HepG2 (cell line): ENCODE measurements around the gene TEC. TPM values are rescaled to one million over a fixed set of nuclear protein-coding genes. Genes with fewer than 3 reads are reported as not detected.

Experiments
- ATAC-seq: fragments of 200-7000 bp; cut with Tn5 transposase; 3 replicates; pipeline ENCODE4 v1.9.1; 2020; ENCODE audit warnings: mild to moderate bottlenecking, moderate library complexity
- BruUV-seq: library from RNA; stranded (reverse); fragments of 400-500 nt; replicated peaks from 2 replicates; lab custom pipeline; 2021; lab: Mats Ljungman, UMichigan
- CTCF ChIA-PET: fragments of 300-600 bp; formaldehyde crosslinking; extraction: SDS; loops from one replicate; lab custom pipeline; 2021; ENCODE audit warnings: low total read pairs, inconsistent platforms, low intra/inter-chr PET ratio; lab: Yijun Ruan, JAX
- POLR2A ChIA-PET: fragments of 350-600 bp; sonication (Branson Sonifier 250); formaldehyde crosslinking; loops from one replicate; lab custom pipeline; 2020; ENCODE audit warnings: antibody characterized with exemption, inconsistent platforms; lab: Yijun Ruan, JAX
- DNase-seq: peaks from one replicate; pipeline ENCODE4 v3.0.0-alpha.2; 2015; ENCODE audit warnings: low spot score
- FAIRE-seq: peaks from 3 replicates; lab custom pipeline; 2011; peaks lifted over from hg19 to GRCh38; lab: Jason Lieb, UNC
- H2AFZ ChIP-seq: one replicate; pipeline ENCODE4 v1.6.1; 2011; ENCODE audit warnings: low read length, inconsistent platforms
- H3K27ac ChIP-seq: fragments of 300-600 bp; 3 replicates; pipeline ENCODE4 v1.8.0; 2011; ENCODE audit warnings: mixed run types, mild to moderate bottlenecking, mixed read lengths, low read length, inconsistent platforms; ENCODE audit not compliant: insufficient read depth; ENCODE audit errors: extremely low read length
- H3K27me3 ChIP-seq, 2 experiments: fragments of 200-600 bp in 1 of 2; 2 replicates in 1 of 2; 3 replicates in 1 of 2; pipeline versions ENCODE4 v1.6.0 to v1.8.0; 2011; ENCODE audit warnings: low read length in 2 of 2, mild to moderate bottlenecking in 2 of 2, moderate library complexity in 2 of 2, inconsistent platforms in 1 of 2; ENCODE audit not compliant: insufficient read depth in 2 of 2, control insufficient read depth in 1 of 2
- H3K36me3 ChIP-seq, 2 experiments: fragments of 200-600 bp in 1 of 2; replicated peaks in 1 of 2; 2 replicates in 1 of 2; 3 replicates in 1 of 2; pipeline versions ENCODE4 v1.5.1 to v1.8.0; 2011; ENCODE audit warnings: low read length in 2 of 2, inconsistent platforms in 1 of 2; ENCODE audit not compliant: insufficient read depth in 2 of 2, control insufficient read depth in 1 of 2
- H3K4me1 ChIP-seq: 2 replicates; pipeline ENCODE4 v1.5.1; 2012; ENCODE audit warnings: low read length, inconsistent platforms; ENCODE audit not compliant: insufficient read depth
- H3K4me2 ChIP-seq: 2 replicates; pipeline ENCODE4 v1.6.0; 2011; ENCODE audit warnings: low read depth, low read length, inconsistent platforms
- H3K4me3 ChIP-seq, 3 experiments: fragments of 200-600 bp in 1 of 3; sonication (generic), shearing (Covaris generic) in 1 of 3; replicated peaks in 1 of 3; 2 replicates each; pipeline ENCODE4 v1.5.1; 2011 to 2016; ENCODE audit warnings: low read length in 3 of 3, inconsistent platforms in 2 of 3, low read depth in 2 of 3, mild to moderate bottlenecking in 2 of 3, control low read depth in 1 of 3, mixed read lengths in 1 of 3; ENCODE audit not compliant: insufficient read depth in 1 of 3
- H3K79me2 ChIP-seq: one replicate; pipeline ENCODE4 v1.6.1; 2011; ENCODE audit warnings: low read length, inconsistent platforms; ENCODE audit not compliant: insufficient read depth
- H3K9ac ChIP-seq: 2 replicates; pipeline ENCODE4 v1.6.0; 2011; ENCODE audit warnings: mild to moderate bottlenecking, low read depth, low read length, inconsistent platforms; ENCODE audit not compliant: insufficient read depth
- H3K9me3 ChIP-seq: 2 replicates; pipeline ENCODE4 v1.5.1; 2012; ENCODE audit warnings: mild to moderate bottlenecking, low read length
- H4K20me1 ChIP-seq: 2 replicates; pipeline ENCODE4 v1.6.0; 2011; ENCODE audit warnings: inconsistent platforms, mild to moderate bottlenecking, low read length, moderate library complexity; ENCODE audit not compliant: insufficient read depth
- CREB1 ChIP-seq, 2 experiments: fragments of 450-650 bp in 1 of 2; IDR thresholded peaks; 2 replicates each; pipeline ENCODE4 v1.6.1; 2016 to 2017; ENCODE audit warnings: control low read depth in 1 of 2, mild to moderate bottlenecking in 1 of 2, missing compliant biosample characterization in 1 of 2, missing genetic modification characterization in 1 of 2
- E2F2 ChIP-seq: sonication (generic); formaldehyde crosslinking; IDR thresholded peaks from 2 replicates; pipeline ENCODE4 v1.4.0; 2020; ENCODE audit warnings: missing genetic modification reagents, borderline replicate concordance
- FUBP1 ChIP-seq: sonication (generic); formaldehyde crosslinking; IDR thresholded peaks from 2 replicates; pipeline ENCODE4 v1.5.1; 2020; ENCODE audit warnings: missing genetic modification reagents, mild to moderate bottlenecking, borderline replicate concordance
- HMGA1 ChIP-seq: sonication (generic); formaldehyde crosslinking; conservative IDR thresholded peaks from 2 replicates; pipeline ENCODE4 v1.4.0; 2020; ENCODE audit warnings: missing genetic modification reagents
- IKZF1 ChIP-seq: fragments of 450-650 bp; IDR thresholded peaks from 2 replicates; pipeline ENCODE4 v1.7.1; 2016
- RBM22 ChIP-seq: fragments of 200-400 bp; formaldehyde crosslinking; optimal IDR thresholded peaks from 2 replicates; pipeline ENCODE3; 2017; ENCODE audit warnings: mild to moderate bottlenecking, low read length, moderate library complexity
- SMAD3 ChIP-seq: sonication (generic); formaldehyde crosslinking; IDR thresholded peaks from 2 replicates; pipeline ENCODE4 v1.4.0; 2020; ENCODE audit warnings: missing genetic modification reagents
- SSRP1 ChIP-seq: IDR thresholded peaks from 2 replicates; pipeline ENCODE4 v1.6.1; 2016; ENCODE audit warnings: control low read depth
- THRA ChIP-seq: sonication (generic); formaldehyde crosslinking; IDR thresholded peaks from 2 replicates; pipeline ENCODE4 v1.4.0; 2020; ENCODE audit warnings: missing genetic modification reagents, borderline replicate concordance
- TMF1 ChIP-seq: sonication (generic); formaldehyde crosslinking; IDR thresholded peaks from 2 replicates; pipeline ENCODE4 v1.8.1; 2022; ENCODE audit warnings: low read depth, missing genetic modification reagents
- ZBTB26 ChIP-seq: IDR thresholded peaks from 2 replicates; pipeline ENCODE4 v1.6.1; 2016; ENCODE audit warnings: missing compliant biosample characterization, missing genetic modification reagents, borderline replicate concordance
- WGBS: methylation state at CpG from one replicate; pipeline ENCODE4 v1.1.6; 2017; ENCODE audit warnings: low lambda C conversion rate; 5-methylcytosine and 5-hydroxymethylcytosine counted together
- in situ Hi-C: cut with HindIII; loops from 2 replicates; pipeline ENCODE4 v1.10.0; 2017; ENCODE audit warnings: low pct_unique_long_range_greater_than_20kb; ENCODE audit not compliant: extremely low pct_ligation_motif_present
- intact Hi-C: fragments of 100-400 bp; cut with micrococcal nuclease; formaldehyde crosslinking; loops from one replicate; pipeline ENCODE4 v1.10.0; 2022; ENCODE audit not compliant: unreplicated experiment
- polyA plus RNA-seq, 8 experiments: library from polyadenylated mRNA; depleted of rRNA in 3 of 8; stranded (reverse) in 7 of 8; unstranded in 1 of 8; fragments of >200 nt; fragmentation: Illumina TruSeq in 4 of 8; extraction: Trizol in 4 of 8; gene quantifications; 2 replicates each; pipeline versions ENCODE4 v1.2.1 to v1.2.3, GENCODE V29; 2011 to 2016; ENCODE audit warnings: low read depth in 4 of 8, missing spikeins in 1 of 8, mixed read lengths in 1 of 8; ENCODE audit not compliant: insufficient read depth in 1 of 8
- total RNA-seq, 5 experiments: library from RNA; depleted of rRNA; stranded (reverse); fragments of >200 nt; fragmentation: Illumina TruSeq; extraction: Trizol; gene quantifications; 2 replicates each; pipeline ENCODE4 v1.2.3, GENCODE V29; 2016; ENCODE audit warnings: low read depth in 1 of 5
- TF ChIP-seq, protein P1 (sequence below): sonication (generic); formaldehyde crosslinking; conservative IDR thresholded peaks from 2 replicates; pipeline ENCODE4 v1.4.0; 2020; ENCODE audit warnings: missing genetic modification reagents

The TEC gene
- total and polyA plus RNA-seq, 2 of the 13 experiments (the other 11 are each of a cell fraction or from before 2014, with no cell fraction given) = 0.05 to 0.20 TPM

GRCh38 chr4:48193096-48193836 lies 76.4 kb downstream of the TEC start:
- ChIA-PET CTCF (no interaction called here), POLR2A (no interaction called here)
- no TSS peak for BruUV-seq

More at GRCh38 chr4:48193096-48193836, 76.4 kb downstream of the TEC start:
- Histone ChIP-seq H3K4me2 (no peak overlapping the region), H3K36me3 (no peaks in the 10 kb centered on the region), H2AFZ (no peak overlapping the region), H3K9me3 (no peaks in the 10 kb centered on the region), H3K4me3 (no peak overlapping the region), H3K27ac (no peak overlapping the region), H3K79me2 (no peaks in the 10 kb centered on the region), H3K4me1 (no peaks in the 10 kb centered on the region), H3K27me3 (no peaks in the 10 kb centered on the region), H4K20me1 (no peaks in the 10 kb centered on the region), H3K9ac (no peak overlapping the region)
- in situ Hi-C loops = no loop called here
- FAIRE-seq (no peak), ATAC-seq (no peak), DNase-seq (no peak)
- 52% methylated on average over 6 of the region's 6 CpGs for WGBS
- intact Hi-C loops = no loop called here
- no peak for TF ChIP-seq E2F2 (CRISPR knock-in tag)
- no peak for TF ChIP-seq SMAD3 (CRISPR knock-in tag)
- no peak for TF ChIP-seq IKZF1
- TF ChIP-seq TMF1 (CRISPR knock-in tag) = no peak
- TF ChIP-seq, protein P1, sequence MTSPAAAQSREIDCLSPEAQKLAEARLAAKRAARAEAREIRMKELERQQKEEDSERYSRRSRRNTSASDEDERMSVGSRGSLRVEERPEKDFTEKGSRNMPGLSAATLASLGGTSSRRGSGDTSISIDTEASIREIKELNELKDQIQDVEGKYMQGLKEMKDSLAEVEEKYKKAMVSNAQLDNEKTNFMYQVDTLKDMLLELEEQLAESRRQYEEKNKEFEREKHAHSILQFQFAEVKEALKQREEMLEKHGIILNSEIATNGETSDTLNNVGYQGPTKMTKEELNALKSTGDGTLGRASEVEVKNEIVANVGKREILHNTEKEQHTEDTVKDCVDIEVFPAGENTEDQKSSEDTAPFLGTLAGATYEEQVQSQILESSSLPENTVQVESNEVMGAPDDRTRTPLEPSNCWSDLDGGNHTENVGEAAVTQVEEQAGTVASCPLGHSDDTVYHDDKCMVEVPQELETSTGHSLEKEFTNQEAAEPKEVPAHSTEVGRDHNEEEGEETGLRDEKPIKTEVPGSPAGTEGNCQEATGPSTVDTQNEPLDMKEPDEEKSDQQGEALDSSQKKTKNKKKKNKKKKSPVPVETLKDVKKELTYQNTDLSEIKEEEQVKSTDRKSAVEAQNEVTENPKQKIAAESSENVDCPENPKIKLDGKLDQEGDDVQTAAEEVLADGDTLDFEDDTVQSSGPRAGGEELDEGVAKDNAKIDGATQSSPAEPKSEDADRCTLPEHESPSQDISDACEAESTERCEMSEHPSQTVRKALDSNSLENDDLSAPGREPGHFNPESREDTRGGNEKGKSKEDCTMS = no peak
- no peak for TF ChIP-seq CREB1 (IDR thresholded peaks at IDR 0.05)
- no peak for TF ChIP-seq CREB1 (CRISPR knock-in tag; IDR thresholded peaks at IDR 0.05)
- TF ChIP-seq RBM22 = no peak
- TF ChIP-seq HMGA1 (CRISPR knock-in tag) = no peak
- TF ChIP-seq SSRP1 = no peak
- TF ChIP-seq THRA (CRISPR knock-in tag) = no peak
- TF ChIP-seq ZBTB26 (CRISPR knock-in tag) = no peak
- no peak for TF ChIP-seq FUBP1
